GM19395 (cell line): ENCODE measurements around the gene OR4D1.
"Not testable (repeated sequence)": the region's sequence is repeated elsewhere in the genome, so short reads cannot be mapped to it uniquely, and the experiment has no call there.

Experiments
- ATAC-seq: cut with Tn5 transposase; IDR thresholded peaks from one replicate; pipeline ENCODE4 v1.9.1; 2021; ENCODE audit warnings: mild to moderate bottlenecking, moderate library complexity; ENCODE audit not compliant: unreplicated experiment

Gene OR4D1

GRCh38 chr17:58147930-58148434, at the start of gene OR4D1:
OR4D1 (plus strand) TSS chr17:58148384; CDS start chr17:58155154, 6,770 bp downstream.
- ATAC-seq, result no peak

GRCh38 chr17:58100506-58100905, 47.7 kb upstream of the OR4D1 start:
- ATAC-seq, result no peak

GRCh38 chr17:58101898-58102297, 46.3 kb upstream of the OR4D1 start:
- ATAC-seq, result not testable (repeated sequence)

GRCh38 chr17:58105093-58105492, 43.1 kb upstream of the OR4D1 start:
- no peak for ATAC-seq

- ATAC-seq, result no peak
Measured at GRCh38 chr17:58107306-58107705, 40.9 kb upstream of the OR4D1 start.

- no peak for ATAC-seq
Measured at GRCh38 chr17:58109197-58109596, 39.0 kb upstream of the OR4D1 start.

GRCh38 chr17:58110012-58110411, 38.2 kb upstream of the OR4D1 start:
- ATAC-seq, result no peak

- ATAC-seq, result no peak
Measured at GRCh38 chr17:58111676-58112075, 36.5 kb upstream of the OR4D1 start.

GRCh38 chr17:58112970-58113631, 35.1 kb upstream of the OR4D1 start:
- no peak for ATAC-seq

GRCh38 chr17:58113947-58114346, 34.2 kb upstream of the OR4D1 start:
- no peak for ATAC-seq

- ATAC-seq, result no peak
Measured at GRCh38 chr17:58117382-58117781, 30.8 kb upstream of the OR4D1 start.

GRCh38 chr17:58119491-58119890, 28.7 kb upstream of the OR4D1 start:
- no peak for ATAC-seq

GRCh38 chr17:58120195-58120822, 27.9 kb upstream of the OR4D1 start:
- ATAC-seq, result no peak

GRCh38 chr17:58121925-58122324, 26.3 kb upstream of the OR4D1 start:
- ATAC-seq, result no peak

GRCh38 chr17:58127846-58128245, 20.3 kb upstream of the OR4D1 start:
- no peak for ATAC-seq

- not testable (repeated sequence) for ATAC-seq
Measured at GRCh38 chr17:58132697-58133096, 15.5 kb upstream of the OR4D1 start.

GRCh38 chr17:58136669-58137279, 11.4 kb upstream of the OR4D1 start:
- no peak for ATAC-seq

- ATAC-seq, result no peak
Measured at GRCh38 chr17:58141505-58141904, 6.7 kb upstream of the OR4D1 start.

GRCh38 chr17:58143335-58143734, 4.8 kb upstream of the OR4D1 start:
- ATAC-seq, result not testable (repeated sequence)

- ATAC-seq, result no peak
Measured at GRCh38 chr17:58144801-58145200, 3.4 kb upstream of the OR4D1 start.

- ATAC-seq, result no peak
Measured at GRCh38 chr17:58148609-58149008, 425 bp downstream of the OR4D1 start.

- no peak for ATAC-seq
Measured at GRCh38 chr17:58150394-58150793, 2.2 kb downstream of the OR4D1 start.
